PC-3 (cell line): ENCODE results near the gene PITPNB. TPM values are rescaled to one million over a fixed set of nuclear protein-coding genes. Genes with fewer than 3 reads are reported as not detected.

Source experiments
- ATAC-seq: fragments of 200-7000 bp; cut with Tn5 transposase; 2 replicates; pipeline ENCODE4 v1.9.1; 2020; ENCODE audit warnings: mild to moderate bottlenecking, moderate library complexity
- BruUV-seq: library from RNA; stranded (reverse); fragments of 400-500 nt; replicated peaks from 2 replicates; lab custom pipeline; 2021; lab: Mats Ljungman, UMichigan
- CTCF ChIA-PET: fragments of 300-600 bp; sonication (Branson Sonifier 250); formaldehyde crosslinking; loops from one replicate; lab custom pipeline; 2022; ENCODE audit warnings: antibody characterized with exemption; lab: Charles Lee
- POLR2A ChIA-PET: fragments of 300-600 bp; sonication (Branson Sonifier 250); formaldehyde crosslinking; loops from one replicate; lab custom pipeline; 2022; ENCODE audit warnings: antibody characterized with exemption; ENCODE audit not compliant: unreplicated experiment; lab: Charles Lee
- DNase-seq: peaks from one replicate; pipeline ENCODE4 v3.0.0-alpha.2; 2015
- H2AFZ ChIP-seq: fragments of 300-600 bp; sonication (generic); 2 replicates; pipeline ENCODE4 v1.6.0; 2016; ENCODE audit warnings: antibody characterized with exemption, low read length
- H3F3A ChIP-seq: fragments of 300-600 bp; sonication (generic); one replicate; pipeline ENCODE4 v1.6.0; 2017; ENCODE audit warnings: antibody characterized with exemption, low read length, control low read depth, mild to moderate bottlenecking; ENCODE audit not compliant: unreplicated experiment
- H3K27ac ChIP-seq: fragments of 300-600 bp; sonication (generic); 2 replicates; pipeline ENCODE4 v1.5.1; 2016; ENCODE audit warnings: mild to moderate bottlenecking, low read length
- H3K27me3 ChIP-seq: fragments of 300-600 bp; sonication (generic); 2 replicates; pipeline ENCODE4 v1.6.1; 2016; ENCODE audit warnings: low read length, mixed read lengths
- H3K36me3 ChIP-seq: fragments of 300-600 bp; sonication (generic); 2 replicates; pipeline ENCODE4 v1.6.1; 2016; ENCODE audit warnings: low read depth, mixed run types, low read length, mixed read lengths
- H3K4me1 ChIP-seq: fragments of 300-600 bp; sonication (generic); 2 replicates; pipeline ENCODE4 v1.5.1; 2016; ENCODE audit warnings: low read length; ENCODE audit not compliant: insufficient read depth
- H3K4me2 ChIP-seq: fragments of 300-600 bp; sonication (generic); 2 replicates; pipeline ENCODE4 v1.6.0; 2016; ENCODE audit warnings: low read length
- H3K4me3 ChIP-seq: fragments of 300-600 bp; sonication (generic); 2 replicates; pipeline ENCODE4 v1.5.1; 2016; ENCODE audit warnings: mild to moderate bottlenecking, low read length, mixed read lengths
- H3K79me2 ChIP-seq: fragments of 300-600 bp; sonication (generic); 2 replicates; pipeline ENCODE4 v1.6.1; 2017; ENCODE audit warnings: low read length, mixed read lengths
- H3K9ac ChIP-seq: fragments of 300-600 bp; sonication (generic); 2 replicates; pipeline ENCODE4 v1.6.0; 2016; ENCODE audit warnings: mild to moderate bottlenecking, low read length
- H3K9me2 ChIP-seq: fragments of 300-600 bp; sonication (generic); replicated peaks from 2 replicates; pipeline ENCODE4 v1.6.1; 2016; ENCODE audit warnings: mixed run types, low read length, mixed read lengths
- H3K9me3 ChIP-seq: fragments of 300-600 bp; sonication (generic); 2 replicates; pipeline ENCODE4 v1.6.1; 2016; ENCODE audit warnings: low read length, mixed read lengths
- H4K20me1 ChIP-seq: fragments of 300-600 bp; sonication (generic); 2 replicates; pipeline ENCODE4 v1.6.1; 2016; ENCODE audit warnings: low read length, mixed read lengths
- CTCF ChIP-seq: fragments of 300-600 bp; sonication (generic); conservative IDR thresholded peaks from 2 replicates; pipeline ENCODE4 v1.5.1; 2017; ENCODE audit warnings: antibody characterized with exemption, low read depth, mild to moderate bottlenecking, low read length
- EZH2 ChIP-seq: fragments of 300-600 bp; sonication (generic); IDR thresholded peaks from one replicate; pipeline ENCODE4 v1.6.1; 2017; ENCODE audit warnings: antibody characterized with exemption, mild to moderate bottlenecking, low read length; ENCODE audit not compliant: unreplicated experiment
- EZH2phosphoT487 ChIP-seq: fragments of 300-600 bp; sonication (generic); IDR thresholded peaks from 2 replicates; pipeline ENCODE4 v1.6.1; 2018; ENCODE audit warnings: mild to moderate bottlenecking, antibody characterized with exemption, low read length, borderline replicate concordance
- intact Hi-C: fragments of 100-400 bp; cut with micrococcal nuclease; formaldehyde crosslinking; loops from 2 replicates; pipeline ENCODE4 v1.9.0; 2023
- microRNA-seq: library from miRNA; unstranded; fragments of <30 nt; microRNA quantifications from one replicate; pipeline ENCODE4 v1.1.0, GENCODE V29; 2020; ENCODE audit not compliant: unreplicated experiment
- total RNA-seq: library from RNA; depleted of rRNA; stranded (reverse); fragments of >200 nt; gene quantifications from 2 replicates; pipeline ENCODE4 v1.2.3, GENCODE V29; 2014; rRNA removed

Gene PITPNB
- total RNA-seq, 1 experiment from 2014 or later, result 15.3 TPM

GRCh38 chr22:27802346-27803073, 116.5 kb downstream of the PITPNB start:
- Histone ChIP-seq H3K9ac (no peak overlapping the region), H2AFZ (no peak overlapping the region), H3F3A (no peaks in the 10 kb centered on the region), H3K27me3 (peaks cover 17% of the 10 kb centered on the region), H3K79me2 (no peaks in the 10 kb centered on the region), H3K27ac (no peak overlapping the region), H3K4me3 (no peak overlapping the region), H3K4me2 (no peak overlapping the region), H3K36me3 (no peaks in the 10 kb centered on the region), H3K4me1 (peaks cover 17% of the 10 kb centered on the region), H3K9me2 (no peaks in the 10 kb centered on the region), H3K9me3 (no peaks in the 10 kb centered on the region), H4K20me1 (no peaks in the 10 kb centered on the region)
- DNase-seq (no peak), ATAC-seq (no peak)
- BruUV-seq, result no TSS peak
- intact Hi-C loops, result loop anchor here (5.0 kb wide), 1 partner anchor 1040 kb away; no protein-coding TSS in a partner anchor
- POLR2A ChIA-PET, result no interaction called here
- TF ChIP-seq EZH2phosphoT487 (no peak), EZH2 (no peak), CTCF (no peak)
- CTCF ChIA-PET, result no interaction called here

Small RNA genes lying within 50 kb of the gene (microRNA-seq; reads per million reads assigned to microRNA genes)
- gene MIR3199-1 (not detected), gene MIR3199-2 (not detected)

Other genes starting within 250 kb of the PITPNB start
- gene MN1, start 117.5 kb downstream of the PITPNB start, total RNA-seq, result 2.7 and 3.1 TPM in 2 replicates